Cardiac fibroblast (primary cell): ENCODE results near the gene GOLGB1.

Source experiments
- DNase-seq, 2 donors: peaks; one replicate each; pipeline versions ENCODE4 v3.0.0 to v3.0.0-alpha.2; 2010; ENCODE audit warnings: low read depth in 2 of 2
- H3K4me3 ChIP-seq, 2 donors: replicated peaks in 1 of 2; 1 replicate in 1 of 2; 2 replicates in 1 of 2; pipeline ENCODE4 v1.5.1; 2011; ENCODE audit warnings: low read depth in 2 of 2, low read length in 2 of 2, mild to moderate bottlenecking in 2 of 2, moderate library complexity in 1 of 2
- CTCF ChIP-seq: IDR thresholded peaks from one replicate; pipeline ENCODE4 v1.5.1; 2011; ENCODE audit warnings: low read depth, mild to moderate bottlenecking, low read length, inconsistent platforms

The GOLGB1 gene

GRCh38 chr3:121740896-121741295 lies 8.6 kb downstream of the GOLGB1 start:
- no peak overlapping the region for H3K4me3 ChIP-seq
- DNase-seq: peak in 1 of 2 donors; percentile 16
- TF ChIP-seq CTCF: no peak

GRCh38 chr3:121739902-121740301 lies 9.6 kb downstream of the GOLGB1 start:
- H3K4me3 ChIP-seq: no peak overlapping the region
- DNase-seq: no peak
- TF ChIP-seq CTCF: no peak

GRCh38 chr3:121737644-121738043 lies 11.9 kb downstream of the GOLGB1 start:
- no peak for TF ChIP-seq CTCF
- H3K4me3 ChIP-seq: no peak overlapping the region
- DNase-seq: no peak

- no peak overlapping the region for H3K4me3 ChIP-seq
- TF ChIP-seq CTCF: no peak
- peak in 1 of 2 donors; percentile 55 for DNase-seq
Measured at GRCh38 chr3:121736112-121736511, 13.4 kb downstream of the GOLGB1 start.

GRCh38 chr3:121735047-121735696 lies 14.4 kb downstream of the GOLGB1 start:
- no peak overlapping the region for H3K4me3 ChIP-seq
- DNase-seq: peak in 1 of 2 donors; percentile 29
- no peak for TF ChIP-seq CTCF

GRCh38 chr3:121730940-121731687 lies 18.4 kb downstream of the GOLGB1 start:
- DNase-seq: no peak
- no peak overlapping the region for H3K4me3 ChIP-seq
- no peak for TF ChIP-seq CTCF
